C4-2B (cell line): ENCODE results near the gene BANF2.

ENCODE experiments used
- ZFX ChIP-seq: fragments of 450-650 bp; IDR thresholded peaks from 2 replicates; pipeline ENCODE4 v1.6.1; 2017
- TF ChIP-seq, protein P1 (sequence below): fragments of 450-650 bp; conservative IDR thresholded peaks from 2 replicates; pipeline ENCODE4 v1.5.1; 2017; ENCODE audit warnings: mild to moderate bottlenecking

DNA sequence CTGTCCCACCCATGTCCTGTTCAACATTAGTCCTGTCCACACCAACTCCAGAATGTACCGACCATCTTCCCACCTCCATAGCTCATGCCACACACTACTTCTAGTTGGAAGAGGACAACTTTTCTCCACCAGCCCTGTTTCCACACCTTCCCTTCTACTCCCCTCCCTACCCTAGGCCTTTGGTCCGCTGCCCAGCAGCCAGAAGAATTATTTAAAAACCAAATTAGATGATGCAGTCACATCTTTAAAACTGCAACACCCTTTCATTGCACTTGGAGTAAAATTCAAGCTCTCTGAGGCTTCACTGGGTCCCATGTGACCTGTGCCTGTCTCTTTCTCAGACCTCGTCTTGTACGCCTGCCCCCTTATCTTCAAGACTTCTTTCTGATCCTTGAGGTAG, 53.8 kb downstream of the BANF2 start:
- TF ChIP-seq, protein P1, sequence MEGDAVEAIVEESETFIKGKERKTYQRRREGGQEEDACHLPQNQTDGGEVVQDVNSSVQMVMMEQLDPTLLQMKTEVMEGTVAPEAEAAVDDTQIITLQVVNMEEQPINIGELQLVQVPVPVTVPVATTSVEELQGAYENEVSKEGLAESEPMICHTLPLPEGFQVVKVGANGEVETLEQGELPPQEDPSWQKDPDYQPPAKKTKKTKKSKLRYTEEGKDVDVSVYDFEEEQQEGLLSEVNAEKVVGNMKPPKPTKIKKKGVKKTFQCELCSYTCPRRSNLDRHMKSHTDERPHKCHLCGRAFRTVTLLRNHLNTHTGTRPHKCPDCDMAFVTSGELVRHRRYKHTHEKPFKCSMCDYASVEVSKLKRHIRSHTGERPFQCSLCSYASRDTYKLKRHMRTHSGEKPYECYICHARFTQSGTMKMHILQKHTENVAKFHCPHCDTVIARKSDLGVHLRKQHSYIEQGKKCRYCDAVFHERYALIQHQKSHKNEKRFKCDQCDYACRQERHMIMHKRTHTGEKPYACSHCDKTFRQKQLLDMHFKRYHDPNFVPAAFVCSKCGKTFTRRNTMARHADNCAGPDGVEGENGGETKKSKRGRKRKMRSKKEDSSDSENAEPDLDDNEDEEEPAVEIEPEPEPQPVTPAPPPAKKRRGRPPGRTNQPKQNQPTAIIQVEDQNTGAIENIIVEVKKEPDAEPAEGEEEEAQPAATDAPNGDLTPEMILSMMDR = no peak
- no peak for TF ChIP-seq ZFX
